Glomerular endothelial cell (primary cell): ENCODE data around the gene TBXAS1. TPM values are rescaled to one million over a fixed set of nuclear protein-coding genes. Genes with fewer than 3 reads are reported as not detected.

Source experiments
- DNase-seq: peaks from one replicate; pipeline ENCODE4 v3.0.0-alpha.2; 2011; ENCODE audit warnings: low read depth, low spot score; ENCODE audit errors: extremely low read depth
- total RNA-seq: library from RNA; depleted of rRNA; stranded (reverse); fragments of >200 nt; gene quantifications from 2 replicates; pipeline ENCODE4 v1.2.3, GENCODE V29; 2015

The TBXAS1 gene
- total RNA-seq, 1 donor from 2014 or later = 8.1 TPM

- no peak for DNase-seq
Observed at GRCh38 chr7:140016540-140016939, 187.5 kb downstream of the TBXAS1 start.

GRCh38 chr7:140017034-140017433 is 188.0 kb downstream of the TBXAS1 start:
- DNase-seq = no peak

GRCh38 chr7:140017543-140017942 is 188.5 kb downstream of the TBXAS1 start:
- no peak for DNase-seq

DNA sequence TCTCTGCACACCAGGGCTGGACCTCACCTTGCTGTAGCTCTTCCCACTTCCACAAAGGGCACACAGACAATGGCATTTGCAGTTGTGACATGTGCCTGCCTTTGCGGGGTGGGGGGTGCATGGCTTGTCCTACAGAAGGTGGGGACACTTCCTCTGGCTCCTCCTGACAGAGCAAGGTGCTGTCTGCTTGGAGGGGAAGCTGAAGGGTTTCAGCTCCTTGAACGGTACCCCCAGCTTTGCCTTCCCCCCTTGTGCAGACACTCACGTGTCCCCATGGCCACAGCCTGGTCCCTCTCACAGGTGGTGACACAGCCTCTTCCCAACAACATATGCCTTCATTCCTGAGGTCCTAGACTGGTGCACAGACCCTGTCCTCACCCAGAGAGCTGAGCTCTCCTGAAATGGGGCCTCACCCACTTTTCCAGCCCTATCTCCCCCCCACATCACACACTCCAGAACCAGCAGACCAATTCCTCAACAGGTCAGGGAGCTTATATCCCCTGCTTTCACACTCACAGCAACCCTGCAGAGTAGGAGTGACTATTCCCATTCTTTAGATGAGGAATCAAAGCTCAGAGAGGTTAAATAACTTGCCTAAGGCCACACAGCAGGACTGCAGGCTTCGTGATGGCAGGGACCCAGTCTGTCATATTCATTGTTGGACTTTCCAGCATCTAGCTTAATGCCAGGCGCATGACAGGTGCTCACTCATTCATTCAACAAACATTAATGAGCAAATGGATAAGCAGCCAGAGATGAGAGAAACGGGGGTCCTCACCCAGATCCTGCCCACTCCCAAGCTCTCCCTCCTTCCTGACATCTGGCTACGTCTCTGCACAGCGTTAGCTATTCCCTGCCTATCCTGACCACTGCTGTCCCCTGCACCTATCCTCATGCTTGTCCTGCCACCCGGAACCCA is 189.3 kb downstream of the TBXAS1 start:
- no peak for DNase-seq

- no peak for DNase-seq
Observed at GRCh38 chr7:140019172-140019571, 190.1 kb downstream of the TBXAS1 start.

DNA sequence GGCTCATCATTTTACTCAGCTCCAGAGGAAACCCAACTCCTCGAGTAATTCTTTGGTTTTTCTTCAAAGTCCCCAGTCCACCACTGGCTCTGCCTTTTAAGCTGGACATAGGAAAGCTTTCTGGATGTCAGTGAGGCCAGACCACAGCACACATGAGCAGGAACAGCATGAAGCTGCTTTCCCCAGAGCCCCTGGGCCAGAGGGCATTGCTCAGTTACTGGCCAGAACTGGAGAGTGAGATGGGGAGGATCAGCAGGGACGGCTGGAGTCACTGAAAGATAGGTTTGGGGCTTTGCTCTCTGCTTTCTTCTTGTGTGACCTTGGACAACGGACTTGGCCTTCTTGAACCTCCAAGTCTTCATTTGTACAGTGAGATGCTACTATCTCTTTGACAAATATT is 190.5 kb downstream of the TBXAS1 start:
- DNase-seq = no peak

- DNase-seq = no peak
Observed at GRCh38 chr7:140021603-140022002, 192.5 kb downstream of the TBXAS1 start.

GRCh38 chr7:140022582-140023211 is 193.6 kb downstream of the TBXAS1 start:
- no peak for DNase-seq

DNA sequence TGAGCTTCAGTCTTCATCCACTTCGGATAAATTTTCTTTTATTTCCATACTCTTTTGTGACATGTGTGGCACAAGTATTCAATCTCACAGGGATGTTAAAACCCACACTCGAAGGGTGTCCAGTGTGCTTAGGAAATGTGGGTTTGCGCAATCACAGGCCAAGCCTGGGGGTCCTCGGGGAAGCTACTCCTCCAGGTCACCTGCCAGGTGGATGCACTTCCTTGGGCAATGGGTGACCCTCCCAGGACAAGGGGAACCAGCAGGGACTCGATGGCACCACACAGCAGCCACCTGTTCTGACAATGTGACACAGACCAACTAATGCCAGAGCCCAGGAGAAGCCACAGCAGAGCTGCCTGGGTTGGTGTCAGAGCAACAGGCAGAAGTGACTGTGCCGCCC is 194.7 kb downstream of the TBXAS1 start:
- no peak for DNase-seq

GRCh38 chr7:140024585-140024984 is 195.5 kb downstream of the TBXAS1 start:
- no peak for DNase-seq

DNA sequence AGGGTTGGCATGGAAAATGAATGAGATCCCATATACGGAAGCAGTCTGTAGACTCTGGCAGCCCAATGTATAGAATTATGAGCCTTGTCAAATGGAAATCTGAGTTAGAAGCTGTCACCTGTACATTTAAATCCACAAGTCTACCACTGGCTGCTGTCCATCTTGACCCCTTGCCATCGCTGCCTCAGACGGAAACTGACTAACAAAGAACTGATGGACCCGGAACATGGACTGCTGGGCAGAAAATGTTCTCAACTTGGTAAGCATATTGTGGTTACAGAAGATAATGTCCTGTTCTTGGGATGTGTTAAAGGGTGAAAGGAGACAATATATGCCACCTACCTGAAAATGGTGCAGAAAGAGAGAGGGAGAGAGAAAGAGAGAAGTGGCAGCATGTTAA is 196.2 kb downstream of the TBXAS1 start:
- no peak for DNase-seq

DNA sequence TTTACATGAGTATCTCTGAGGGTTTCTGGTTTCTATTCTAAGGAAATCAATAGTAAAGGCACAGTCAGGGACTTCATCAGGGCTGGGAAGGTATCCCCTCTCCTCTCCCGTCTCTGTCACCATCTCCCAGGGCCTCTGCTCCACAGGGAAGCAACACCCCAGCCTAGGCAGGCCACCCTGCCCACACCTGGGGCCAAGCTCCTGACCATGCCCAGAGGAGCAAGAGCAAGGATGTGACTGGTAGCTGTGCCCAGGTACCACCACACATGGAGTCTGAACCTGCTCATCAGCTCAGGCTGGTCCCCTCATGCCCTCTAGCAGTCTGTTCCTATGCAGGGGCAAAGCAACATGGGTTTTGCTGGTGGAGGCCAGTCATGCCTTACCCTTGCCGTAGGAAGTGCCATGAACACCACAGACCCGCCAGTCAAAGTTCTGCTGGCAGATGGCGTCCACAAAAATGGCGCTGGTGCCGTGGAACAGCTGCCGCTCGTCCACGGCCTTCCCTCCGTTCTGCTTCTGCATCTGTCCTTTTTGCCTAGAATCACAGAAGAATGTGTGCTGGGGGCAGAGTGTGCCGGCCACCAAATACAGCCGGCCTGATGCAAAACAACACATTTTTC is 196.9 kb downstream of the TBXAS1 start:
- DNase-seq = no peak

DNA sequence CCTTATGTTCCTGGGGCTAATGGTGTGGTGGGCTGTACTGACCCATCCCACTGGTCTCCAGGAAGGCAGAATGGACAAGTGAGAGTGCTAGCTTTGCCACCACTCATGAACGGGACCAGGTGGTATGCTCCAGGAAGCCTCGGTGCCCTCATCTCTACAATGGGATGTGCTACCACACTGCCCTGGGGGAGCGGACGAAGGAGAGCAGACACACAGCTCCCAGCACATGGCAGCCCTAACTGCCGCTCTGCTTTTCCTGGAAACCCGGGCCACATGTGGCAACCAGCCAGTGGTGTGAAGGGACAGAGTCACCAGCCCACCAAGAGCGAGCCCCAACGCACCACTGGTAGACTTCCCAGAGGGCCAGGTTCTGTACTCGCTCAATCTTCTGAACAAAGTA is 197.9 kb downstream of the TBXAS1 start:
- DNase-seq = no peak

DNA sequence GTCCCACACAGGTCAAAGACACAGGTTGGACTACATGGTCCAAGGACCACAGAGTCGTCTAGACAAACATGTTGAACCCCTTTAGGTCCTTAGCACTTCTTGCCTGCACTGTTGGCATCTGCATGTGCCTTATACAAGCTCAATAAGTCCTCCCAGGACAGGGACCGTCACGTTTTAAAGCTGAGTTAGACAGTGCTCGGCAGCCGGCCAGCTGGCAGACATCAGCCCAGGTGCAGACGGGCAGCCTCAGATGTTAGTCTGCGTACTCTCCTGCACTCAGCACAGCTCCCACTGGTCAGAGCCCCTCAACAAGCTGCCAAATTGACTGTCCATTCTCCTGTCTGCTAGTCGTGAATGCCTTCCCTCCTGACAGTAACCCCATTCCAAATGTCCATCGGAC is 198.8 kb downstream of the TBXAS1 start:
- DNase-seq = no peak

- no peak for DNase-seq
Observed at GRCh38 chr7:140028311-140028710, 199.2 kb downstream of the TBXAS1 start.

- DNase-seq = no peak
Observed at GRCh38 chr7:140029072-140029471, 200.0 kb downstream of the TBXAS1 start.

GRCh38 chr7:140031364-140031763 is 202.3 kb downstream of the TBXAS1 start:
- no peak for DNase-seq

DNA sequence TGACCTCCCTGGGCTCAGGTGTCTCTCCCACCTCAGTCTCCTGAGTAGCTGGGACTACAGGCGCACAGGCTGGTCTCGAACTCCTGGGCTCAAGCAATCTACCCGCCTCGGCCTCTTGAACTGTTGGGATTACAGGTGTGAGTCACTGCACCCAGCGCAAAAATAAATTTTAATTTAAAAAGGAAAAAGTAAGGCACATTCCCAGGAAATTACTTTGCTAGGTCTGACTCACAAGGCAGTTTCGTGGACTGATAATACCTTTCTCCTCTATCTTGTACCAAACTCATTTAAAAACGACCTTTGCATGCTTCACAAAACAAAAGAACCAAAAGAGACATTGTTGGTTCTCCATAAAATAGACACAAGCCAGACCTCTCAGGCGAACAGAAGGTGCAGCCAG is 204.0 kb downstream of the TBXAS1 start:
- DNase-seq = no peak

GRCh38 chr7:140033779-140034363 is 204.8 kb downstream of the TBXAS1 start:
- no peak for DNase-seq

- no peak for DNase-seq
Observed at GRCh38 chr7:140034421-140034820, 205.4 kb downstream of the TBXAS1 start.
